Lower leg skin (tissue), 4 donors: ENCODE measurements around the gene RSPH4A. TPM values are rescaled to one million over a fixed set of nuclear protein-coding genes. Genes with fewer than 3 reads are reported as not detected.
"Not testable (repeated sequence)": the region's sequence is repeated elsewhere in the genome, so short reads cannot be mapped to it uniquely, and the experiment has no call there.

ENCODE experiments used
- DNase-seq, 2 donors: peaks; one replicate each; pipeline ENCODE4 v3.0.0-alpha.2; 2019; ENCODE audit warnings: low spot score in 2 of 2
- H3K4me3 ChIP-seq: fragments of 200-600 bp; sonication (generic); 2 replicates; pipeline ENCODE4 v1.5.1; 2017; ENCODE audit warnings: mild to moderate bottlenecking, low read depth; ENCODE audit not compliant: poor library complexity, severe bottlenecking
- CTCF ChIP-seq, 3 donors: fragments of 450-650 bp; IDR thresholded peaks; one replicate each; pipeline ENCODE4 v1.5.1; 2016; ENCODE audit warnings: antibody characterized with exemption in 3 of 3, mild to moderate bottlenecking in 3 of 3, moderate library complexity in 2 of 3
- POLR2A ChIP-seq, 2 donors: fragments of 450-650 bp; IDR thresholded peaks; one replicate each; pipeline ENCODE4 v1.6.1; 2016 to 2017; ENCODE audit warnings: antibody characterized with exemption in 2 of 2, mild to moderate bottlenecking in 1 of 2, moderate library complexity in 1 of 2
- WGBS, 2 donors: methylation state at CpG; one replicate each; pipeline ENCODE4 v1.1.5; 2018; 5-methylcytosine and 5-hydroxymethylcytosine counted together
- intact Hi-C: fragments of 100-400 bp; cut with DNase I; formaldehyde crosslinking; loops from one replicate; pipeline ENCODE4 v1.15.0; 2023; ENCODE audit warnings: low total_unique reads
- total RNA-seq, 4 donors: library from RNA; depleted of rRNA; stranded (reverse); fragments of >200 nt; gene quantifications; one replicate each; pipeline ENCODE4 v1.1.0, GENCODE V29; 2016

RSPH4A gene
- total RNA-seq, 4 donors from 2014 or later = 0.19 to 0.68 (median 0.34) TPM; not detected in 1

- H3K4me3 ChIP-seq = no peak overlapping the region
- intact Hi-C loops = no loop called here
- DNase-seq = no peak
- TF ChIP-seq CTCF (IDR thresholded peaks at IDR 0.05) = no peak
- TF ChIP-seq POLR2A (IDR thresholded peaks at IDR 0.05) = no peak
- WGBS, 2 donors = 95 to 97% methylated on average over 1 of the region's 1 CpG
Observed at GRCh38 chr6:116662202-116662601, 45.9 kb downstream of the RSPH4A start.

GRCh38 chr6:116663308-116663707 lies 47.0 kb downstream of the RSPH4A start:
- 95 to 97% methylated on average over 3 of the region's 3 CpGs for WGBS, 2 donors

DNA sequence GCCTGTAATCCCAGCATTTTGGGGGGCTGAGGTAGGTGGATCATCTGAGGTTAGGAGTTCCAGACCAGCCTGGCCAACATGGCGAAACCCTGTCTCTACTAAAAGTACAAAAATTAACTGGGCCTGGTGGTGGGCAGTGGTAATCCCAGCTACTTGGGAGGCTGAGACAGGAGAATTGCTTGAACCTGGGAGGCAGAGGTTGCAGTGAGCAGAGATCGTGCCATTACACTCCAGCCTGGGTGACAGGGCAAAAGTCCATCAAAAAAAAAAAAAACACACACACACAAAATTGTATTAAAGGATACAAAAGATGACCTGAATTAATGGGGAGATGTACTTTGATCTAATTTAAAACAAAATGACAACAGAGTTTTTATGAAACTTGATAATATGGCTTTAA lies 47.9 kb downstream of the RSPH4A start:
- DNase-seq, intact Hi-C loops, H3K4me3 ChIP-seq: not testable (repeated sequence)
- WGBS, 2 donors = 95 to 100% methylated on average over 2 of the region's 2 CpGs

More at GRCh38 chr6:116663308-116663707, 47.0 kb downstream of the RSPH4A start:
- no peak for DNase-seq
- H3K4me3 ChIP-seq = no peak overlapping the region
- TF ChIP-seq POLR2A (IDR thresholded peaks at IDR 0.05) (no peak), CTCF (IDR thresholded peaks at IDR 0.05) (no peak)
- intact Hi-C loops = no loop called here

DNA sequence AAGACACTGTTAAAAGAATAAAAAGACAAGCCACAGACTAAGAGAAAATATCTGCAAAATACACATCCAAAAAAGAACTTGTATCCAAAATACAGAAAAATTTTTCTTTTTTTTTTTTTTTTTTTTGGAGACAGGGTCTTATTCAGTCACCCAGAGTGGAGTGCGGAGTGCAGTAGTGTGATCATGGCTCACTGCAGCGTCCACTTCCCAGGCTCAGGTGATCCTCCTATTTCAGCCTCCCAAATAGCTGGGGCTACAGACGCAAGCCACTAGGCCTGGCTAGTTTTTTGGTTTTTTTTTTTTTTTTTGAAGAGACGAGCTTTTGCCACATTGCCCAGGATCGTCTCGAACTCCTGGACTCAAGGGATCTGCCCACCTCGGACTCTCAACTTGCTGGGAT lies 49.2 kb downstream of the RSPH4A start:
- no peak for DNase-seq
- WGBS, 2 donors = 85 to 86% methylated on average over 7 of the region's 7 CpGs
- intact Hi-C loops = no loop called here
- TF ChIP-seq CTCF (IDR thresholded peaks at IDR 0.05) = no peak
- TF ChIP-seq POLR2A (IDR thresholded peaks at IDR 0.05) = no peak
- no peak overlapping the region for H3K4me3 ChIP-seq

GRCh38 chr6:116666869-116667268 lies 50.6 kb downstream of the RSPH4A start:
- DNase-seq = no peak
- no peak overlapping the region for H3K4me3 ChIP-seq
- intact Hi-C loops = no loop called here
- WGBS, 2 donors = 55 to 62% methylated on average over 1 of the region's 1 CpG
- TF ChIP-seq CTCF (IDR thresholded peaks at IDR 0.05) (no peak), POLR2A (IDR thresholded peaks at IDR 0.05) (no peak)

DNA sequence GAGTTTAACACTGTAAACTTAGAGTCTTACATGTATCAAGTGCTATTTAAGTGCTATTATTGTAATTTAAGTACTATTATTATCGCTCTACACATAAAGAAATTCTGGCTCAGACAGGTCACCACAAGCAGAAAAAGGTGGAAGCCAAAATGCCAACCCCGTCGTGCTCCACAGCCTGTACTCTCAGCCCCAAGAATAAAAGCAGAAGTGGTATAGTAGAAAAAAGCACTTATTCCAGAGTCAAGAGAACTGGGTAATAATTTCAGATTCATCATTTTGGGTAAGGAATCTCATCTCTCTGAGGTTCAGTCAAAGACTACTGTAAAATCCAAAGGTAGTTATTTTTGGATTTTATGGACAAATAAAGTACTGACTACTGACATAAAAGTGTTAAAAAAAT lies 51.3 kb downstream of the RSPH4A start:
- no peak for TF ChIP-seq CTCF (IDR thresholded peaks at IDR 0.05)
- TF ChIP-seq POLR2A (IDR thresholded peaks at IDR 0.05) = no peak
- intact Hi-C loops = no loop called here
- H3K4me3 ChIP-seq = no peak overlapping the region
- DNase-seq = no peak
- WGBS, 2 donors = 13 to 21% methylated on average over 3 of the region's 3 CpGs
